ENCODE results near the gene HEATR9.

- TF ChIP-seq POLR2A (IDR thresholded peaks at IDR 0.05) (no peak), CTCF (IDR thresholded peaks at IDR 0.05) (no peak)
Measured at GRCh38 chr17:35865412-35866340, 3.0 kb downstream of the HEATR9 start.

Data from uterus (tissue), 2 donors.